ENCODE data around the gene RAB4B.
A peak's percentile ranks its signal among the peaks of the same experiment; 100 is the strongest.
"Not testable (repeated sequence)": the region's sequence is repeated elsewhere in the genome, so short reads cannot be mapped to it uniquely, and the experiment has no call there.

The RAB4B gene, protein sequence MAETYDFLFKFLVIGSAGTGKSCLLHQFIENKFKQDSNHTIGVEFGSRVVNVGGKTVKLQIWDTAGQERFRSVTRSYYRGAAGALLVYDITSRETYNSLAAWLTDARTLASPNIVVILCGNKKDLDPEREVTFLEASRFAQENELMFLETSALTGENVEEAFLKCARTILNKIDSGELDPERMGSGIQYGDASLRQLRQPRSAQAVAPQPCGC

DNA sequence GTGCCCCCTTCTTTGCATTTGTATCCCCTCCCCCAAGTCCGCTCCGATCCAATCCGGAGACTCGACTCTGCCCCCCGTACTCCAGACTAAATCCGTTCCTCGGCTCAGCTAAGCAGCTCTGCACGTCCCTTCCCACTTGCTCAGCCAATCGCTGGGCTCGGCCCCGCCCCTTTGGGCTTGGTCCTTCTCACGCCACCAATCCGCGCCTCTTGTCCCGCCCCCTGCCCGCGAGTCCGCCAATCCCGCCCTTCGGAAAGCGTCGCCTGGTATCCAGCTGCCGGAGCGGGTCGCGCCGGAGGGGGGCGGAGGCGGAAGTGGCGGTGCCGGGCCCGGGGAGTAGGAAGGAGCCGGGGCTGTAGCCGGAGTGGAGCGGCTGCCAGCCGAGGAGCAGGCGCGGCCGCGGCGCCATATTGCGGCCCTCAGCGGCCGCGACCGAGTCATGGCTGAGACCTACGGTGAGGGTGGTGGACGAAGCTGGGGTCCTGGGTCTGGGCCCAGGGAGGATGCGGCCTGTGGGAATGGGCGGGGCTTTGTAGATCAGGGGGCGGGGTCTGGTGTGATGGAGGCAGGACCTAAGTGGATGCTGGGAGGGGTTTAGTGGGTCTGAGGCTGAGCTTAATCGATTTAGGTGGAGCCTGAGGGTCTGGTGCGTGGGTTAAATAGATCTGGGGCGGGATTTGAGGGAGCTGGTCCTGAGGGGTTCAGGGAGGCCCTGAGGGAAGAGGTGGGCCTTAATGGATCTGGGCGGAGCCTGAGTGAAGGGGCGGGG is at the start of gene RAB4B:
Gene RAB4B (plus strand): TSS at position 311 of the 769 bp plus-strand sequence. CDS start 129 bp downstream, at position 440.
- DNase-seq (ENCODE audit: low read depth) = peak; percentile 100

DNA sequence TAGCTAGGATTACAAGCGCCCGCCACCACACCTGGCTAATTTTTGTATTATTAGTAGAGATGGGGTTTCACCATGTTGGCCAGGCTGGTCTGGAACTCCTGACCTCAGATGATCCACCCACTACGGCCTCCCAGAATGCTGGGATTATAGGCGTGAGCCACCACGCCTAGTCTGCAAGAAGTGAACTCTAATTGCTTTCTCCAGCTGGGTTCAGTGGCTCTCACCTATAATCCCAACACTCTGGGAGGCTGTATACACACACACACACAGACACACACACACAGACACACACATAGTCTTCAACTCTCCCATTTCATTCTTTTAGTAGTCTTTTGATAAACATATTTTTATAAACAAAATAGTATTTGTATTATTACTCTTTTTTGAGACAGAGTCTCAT is 48.0 kb upstream of the RAB4B start:
- not testable (repeated sequence) for DNase-seq (ENCODE audit: low read depth)

DNA sequence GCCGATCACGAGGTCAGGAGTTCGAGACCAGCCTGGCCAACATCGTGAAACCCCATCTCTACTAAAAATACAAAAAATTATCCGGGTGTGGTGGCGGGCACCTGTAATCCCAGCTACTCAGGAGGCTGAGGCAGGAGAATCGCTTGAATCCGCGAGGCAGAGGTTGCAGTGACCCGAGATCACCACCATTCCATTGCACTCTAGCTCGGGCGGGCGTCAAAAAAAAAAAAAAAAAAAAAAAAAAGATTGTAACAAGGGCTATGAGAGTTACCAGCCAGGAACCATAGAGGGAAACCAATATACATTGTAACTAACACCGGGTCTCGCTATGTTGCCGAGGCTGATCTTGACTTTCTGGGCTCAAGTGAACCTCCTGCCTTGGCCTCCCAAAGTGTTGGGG is 45.7 kb upstream of the RAB4B start:
- not testable (repeated sequence) for DNase-seq (ENCODE audit: low read depth)

DNA sequence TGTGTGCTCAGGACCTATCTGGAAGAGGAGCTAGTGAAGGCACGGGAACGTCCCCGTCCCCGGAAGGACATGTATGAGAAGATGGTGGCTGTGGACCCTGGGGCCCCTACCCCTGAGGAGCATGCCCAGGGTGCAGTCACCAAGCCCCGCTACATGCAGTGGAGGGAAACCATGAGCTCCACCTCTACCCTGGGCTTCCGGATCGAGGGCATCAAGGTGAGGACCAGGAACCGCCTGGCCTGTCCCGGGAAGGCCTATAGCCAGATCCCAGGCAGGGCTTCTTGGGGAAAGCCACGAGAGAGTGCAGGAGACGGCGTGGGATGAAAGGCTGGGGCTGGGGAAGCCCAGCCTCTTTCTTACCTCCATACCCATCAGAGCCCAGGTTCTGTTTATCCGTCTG is 44.9 kb upstream of the RAB4B start:
- no peak for DNase-seq (ENCODE audit: low read depth)

DNA sequence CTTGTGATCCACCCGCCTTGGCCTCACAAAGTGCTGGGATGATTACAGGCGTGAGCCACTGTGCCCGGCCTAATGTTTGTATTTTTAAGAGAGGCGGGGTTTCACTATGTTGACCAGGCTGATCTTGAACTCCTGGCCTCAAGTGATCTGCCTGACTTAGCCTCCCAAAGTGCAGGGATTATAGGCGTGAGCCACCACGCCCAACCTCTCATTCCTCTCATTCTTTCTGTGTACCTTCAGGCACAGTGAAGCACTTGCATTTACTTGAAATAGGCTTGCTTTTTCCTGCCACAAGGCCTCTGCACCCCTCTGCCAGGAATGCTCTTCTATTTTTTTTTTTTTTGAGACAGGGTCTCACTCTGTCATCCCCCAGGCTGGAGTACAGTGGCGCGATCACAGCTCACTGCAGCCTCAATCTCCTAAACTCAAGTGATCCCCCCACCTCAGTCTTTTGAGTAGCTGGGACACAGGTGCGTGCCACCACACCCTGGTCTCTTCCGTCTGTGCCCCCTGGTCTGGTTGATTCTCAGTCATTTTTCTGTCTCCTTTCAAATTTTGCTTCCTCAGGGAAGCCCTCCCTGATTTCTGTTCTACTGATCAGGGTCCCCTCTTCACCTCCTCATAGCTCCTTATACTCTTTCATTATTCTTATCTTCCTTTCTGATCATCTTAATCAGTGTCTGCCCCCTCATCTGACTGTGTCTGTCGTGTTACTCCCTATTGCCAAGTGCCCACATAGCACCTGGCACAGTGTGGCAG is 42.9 kb upstream of the RAB4B start:
- DNase-seq (ENCODE audit: low read depth) = no peak

DNA sequence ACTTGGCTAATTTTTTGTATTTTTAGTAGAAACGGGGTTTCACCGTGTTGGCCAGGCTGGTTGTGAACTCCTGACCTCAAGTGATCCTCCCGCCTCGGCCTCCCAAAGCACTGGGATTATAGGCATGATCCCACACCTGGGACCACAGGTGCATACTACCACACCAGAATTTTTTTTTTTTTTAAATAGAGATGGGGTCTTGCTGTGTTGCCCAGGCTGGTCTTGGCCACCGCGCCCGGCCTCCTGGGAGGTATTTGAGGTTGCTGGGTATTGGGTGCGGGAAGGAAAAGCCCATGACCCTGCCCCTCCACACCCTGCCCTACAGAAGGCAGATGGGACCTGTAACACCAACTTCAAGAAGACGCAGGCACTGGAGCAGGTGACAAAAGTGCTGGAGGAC is 41.4 kb upstream of the RAB4B start:
- DNase-seq (ENCODE audit: low read depth) = no peak

DNA sequence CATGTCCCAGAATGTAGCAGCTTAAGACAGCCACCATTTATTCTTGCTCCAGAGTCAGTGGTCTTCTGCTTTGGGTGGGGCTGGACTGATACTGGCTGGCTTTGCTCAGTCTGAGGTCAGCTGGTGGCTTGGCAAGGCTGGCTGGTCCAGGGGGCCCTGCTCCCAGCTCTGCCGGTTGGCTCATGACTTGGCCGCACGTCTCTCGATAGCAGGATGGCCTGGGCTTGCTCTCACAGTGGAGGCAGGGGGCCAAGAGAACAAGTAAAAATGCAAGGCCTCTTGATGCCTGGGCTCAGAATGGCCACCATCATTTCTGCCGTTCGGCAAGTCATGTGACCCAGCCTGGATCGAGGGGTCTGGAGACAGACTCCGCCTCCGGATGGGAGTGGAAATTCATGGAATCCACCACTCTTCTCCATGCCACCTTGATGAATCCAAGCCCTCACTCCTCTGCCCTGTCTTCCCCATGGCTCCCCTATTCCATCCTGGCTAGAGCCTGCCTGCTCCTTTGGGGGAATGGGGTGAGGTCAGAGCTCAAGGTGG is 40.9 kb upstream of the RAB4B start:
- no peak for DNase-seq (ENCODE audit: low read depth)

DNA sequence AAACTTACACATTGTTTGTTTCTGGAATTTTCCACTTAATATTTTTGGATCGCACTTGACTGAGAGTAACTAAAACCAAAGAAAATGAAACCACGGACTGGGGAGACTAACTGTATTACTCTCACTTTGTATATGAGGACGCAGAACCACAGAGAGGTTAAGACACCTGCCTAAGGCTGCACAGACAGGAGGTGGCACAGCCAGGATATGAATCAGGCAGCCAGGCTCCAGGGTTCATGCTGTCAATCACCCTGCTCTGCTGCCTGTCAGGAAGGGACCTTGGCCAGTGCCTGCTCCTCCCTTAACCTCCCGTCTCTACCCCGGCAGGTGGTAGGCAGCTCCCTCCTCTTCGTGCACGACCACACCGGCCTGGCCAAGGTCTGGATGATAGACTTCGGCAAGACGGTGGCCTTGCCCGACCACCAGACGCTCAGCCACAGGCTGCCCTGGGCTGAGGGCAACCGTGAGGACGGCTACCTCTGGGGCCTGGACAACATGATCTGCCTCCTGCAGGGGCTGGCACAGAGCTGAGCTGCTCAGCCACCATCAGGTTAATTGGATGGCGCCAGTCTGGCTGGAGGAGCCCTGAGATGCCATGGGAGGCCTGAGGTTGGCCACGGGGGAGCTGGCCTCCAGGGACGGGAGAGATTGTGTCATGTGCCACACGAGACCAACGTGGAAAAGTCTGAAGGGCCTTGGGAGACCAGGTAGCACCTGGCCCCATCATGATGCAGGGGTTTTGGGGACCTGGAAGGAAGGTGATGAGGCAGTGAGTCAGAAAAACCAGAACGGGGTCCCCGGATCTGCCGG is 38.8 kb upstream of the RAB4B start:
- DNase-seq (ENCODE audit: low read depth) = no peak

DNA sequence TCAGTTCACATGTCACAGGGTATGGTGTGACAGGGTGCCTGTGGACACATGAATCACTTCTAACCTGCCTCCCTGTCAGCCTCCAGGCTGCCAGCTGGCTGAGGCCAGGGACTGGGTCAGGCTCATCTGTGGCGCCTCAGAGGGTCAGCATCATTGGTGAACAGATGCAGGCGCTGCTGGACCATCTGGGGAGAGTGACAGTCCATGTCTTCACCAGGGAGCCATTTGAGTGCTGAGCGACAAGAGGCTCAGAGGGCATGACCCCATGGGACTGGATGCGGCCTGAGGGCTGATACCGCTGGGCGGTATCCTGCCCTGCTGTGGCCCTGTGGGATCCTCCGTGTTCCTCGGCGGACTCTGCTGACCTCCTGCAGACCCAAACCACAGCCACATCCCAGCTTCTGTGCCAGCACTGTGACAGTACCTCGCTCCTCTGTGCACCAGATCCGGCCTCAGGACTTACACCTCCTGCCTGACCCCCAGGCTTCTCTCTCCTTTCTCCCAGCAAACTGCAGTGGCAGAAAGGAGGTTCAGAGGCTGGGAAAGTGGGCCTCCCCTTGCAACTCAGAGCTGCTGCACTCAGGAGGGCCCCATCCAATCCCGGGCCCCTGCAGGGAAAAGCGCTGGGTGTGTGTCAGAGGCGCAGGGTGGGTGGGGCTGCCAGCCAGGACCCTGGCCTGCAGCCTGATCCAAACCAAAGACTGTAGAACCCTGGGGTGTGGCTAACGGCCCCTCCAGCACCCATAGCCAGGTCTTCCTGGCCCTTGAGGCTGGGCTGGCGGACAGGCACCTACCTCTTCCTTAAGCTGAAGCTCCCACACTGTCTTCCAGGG is 38.0 kb upstream of the RAB4B start:
- no peak for DNase-seq (ENCODE audit: low read depth)

DNA sequence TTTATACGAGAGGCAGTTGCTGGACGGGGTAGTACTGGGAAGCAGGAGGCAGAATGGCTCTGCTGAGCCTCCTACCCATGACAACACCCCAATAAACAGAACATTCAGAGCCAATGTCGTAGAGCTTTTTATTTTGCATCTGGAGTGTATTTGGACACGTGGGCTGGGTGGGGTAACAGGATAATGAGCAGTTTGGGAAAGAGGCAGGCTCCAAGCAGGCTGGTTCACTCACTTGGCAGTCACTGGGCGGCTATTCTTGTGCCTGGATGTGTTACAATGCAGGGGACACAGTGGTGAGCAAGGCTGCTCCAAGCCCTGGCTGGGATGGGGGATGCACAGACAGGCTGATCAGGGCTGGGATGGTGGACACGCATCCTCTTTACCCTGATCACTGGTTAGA is 37.3 kb upstream of the RAB4B start:
- DNase-seq (ENCODE audit: low read depth) = no peak

DNA sequence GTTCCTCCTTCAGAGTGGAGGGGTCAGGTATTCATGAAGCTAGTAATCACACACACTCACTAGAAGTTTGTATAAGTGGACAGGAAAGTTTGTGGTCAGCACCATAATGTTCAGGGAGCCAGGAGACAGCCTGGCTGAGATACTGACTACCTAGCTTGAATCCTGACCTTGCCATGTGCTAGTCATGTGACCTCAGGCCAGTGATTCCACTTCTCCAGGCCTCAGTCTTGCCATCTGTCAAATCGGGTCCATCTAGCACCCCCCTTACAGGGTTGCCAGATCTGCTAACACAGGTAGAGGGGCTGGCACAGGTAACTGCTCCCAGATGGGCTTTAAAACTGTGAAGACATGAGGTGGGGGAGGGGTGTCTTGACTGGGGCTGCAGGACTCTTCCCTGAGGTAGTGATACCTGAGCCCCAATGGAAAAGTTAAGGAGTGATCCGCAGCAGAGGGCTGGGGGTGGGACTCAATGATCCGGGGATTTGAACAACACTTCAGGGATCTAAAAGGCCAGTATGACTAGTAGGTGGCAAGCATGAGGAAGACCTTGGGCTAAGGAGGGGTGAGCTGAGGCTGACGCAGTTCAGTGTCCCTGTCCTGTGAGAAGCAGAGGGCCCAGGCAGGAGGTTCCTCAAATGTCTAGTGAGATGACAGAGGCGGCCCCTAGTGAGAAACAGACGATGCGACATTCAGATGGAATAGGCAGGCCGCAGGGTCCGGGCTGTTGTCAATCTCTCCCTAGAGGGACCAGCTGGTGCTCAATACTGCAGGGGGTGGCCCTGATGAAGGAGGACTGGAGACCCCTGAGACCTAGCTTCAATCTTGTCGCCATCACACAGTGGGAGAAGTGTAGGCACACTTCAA is 36.3 kb upstream of the RAB4B start:
- no peak for DNase-seq (ENCODE audit: low read depth)

DNA sequence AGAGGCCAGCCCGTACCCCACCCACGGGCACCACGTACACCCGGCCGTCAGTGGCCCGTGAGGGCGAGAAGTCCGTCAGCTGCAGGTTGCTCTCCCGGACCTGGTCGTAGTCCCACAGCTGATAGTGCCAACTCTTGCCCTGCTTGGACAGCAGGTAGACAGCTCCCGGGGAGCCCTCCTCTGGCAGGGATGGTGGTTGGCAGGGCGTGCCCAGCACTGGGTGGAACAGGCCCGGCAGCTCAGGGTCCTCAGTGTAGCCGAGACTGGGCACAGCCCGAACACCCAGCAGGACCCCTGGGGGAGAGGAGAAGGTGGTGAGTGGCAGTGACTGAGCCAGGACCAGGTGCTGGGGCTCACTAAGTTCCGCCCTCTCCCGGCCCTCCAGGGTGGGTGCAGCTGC is 35.6 kb upstream of the RAB4B start:
- DNase-seq (ENCODE audit: low read depth) = no peak

DNA sequence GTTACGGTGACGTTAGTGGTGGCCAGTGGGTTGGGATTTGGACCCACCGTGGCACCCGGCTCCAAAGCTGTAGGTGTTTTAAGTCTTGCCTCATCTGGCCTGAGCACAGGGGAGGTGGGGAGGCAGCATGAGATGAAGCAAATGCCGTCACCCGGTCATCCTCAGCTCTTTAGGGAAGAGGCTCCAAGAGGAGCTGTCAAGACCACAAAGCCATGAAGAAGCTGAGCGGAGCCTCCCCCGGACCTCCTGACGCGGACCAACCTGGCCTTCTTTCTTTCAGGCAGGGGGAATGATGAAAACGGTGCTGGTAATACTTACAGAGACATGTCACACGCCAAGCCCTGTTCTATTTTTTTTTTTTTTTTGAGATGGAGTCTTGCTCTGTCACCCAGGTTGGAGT is 35.2 kb upstream of the RAB4B start:
- DNase-seq (ENCODE audit: low read depth) = no peak

DNA sequence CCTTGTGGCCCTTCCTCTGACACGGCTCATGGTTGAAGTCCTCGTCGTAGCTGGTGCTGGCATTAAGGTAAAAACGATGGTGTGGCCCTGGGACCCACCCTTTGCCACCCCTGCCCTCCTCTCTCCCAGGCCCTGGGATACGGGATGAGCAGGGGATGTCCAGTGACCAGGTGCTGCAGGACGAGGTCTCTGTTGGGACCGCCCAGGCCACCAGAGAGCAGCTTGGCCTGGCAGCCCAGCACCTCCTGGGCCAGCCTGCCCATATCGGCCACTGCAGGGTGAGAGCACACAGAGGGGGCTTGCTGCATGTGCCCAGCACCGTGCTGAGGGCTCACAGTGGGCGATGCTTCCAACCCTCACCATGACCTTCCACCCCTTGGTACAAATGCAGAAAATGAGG is 34.1 kb upstream of the RAB4B start:
- DNase-seq (ENCODE audit: low read depth) = no peak

DNA sequence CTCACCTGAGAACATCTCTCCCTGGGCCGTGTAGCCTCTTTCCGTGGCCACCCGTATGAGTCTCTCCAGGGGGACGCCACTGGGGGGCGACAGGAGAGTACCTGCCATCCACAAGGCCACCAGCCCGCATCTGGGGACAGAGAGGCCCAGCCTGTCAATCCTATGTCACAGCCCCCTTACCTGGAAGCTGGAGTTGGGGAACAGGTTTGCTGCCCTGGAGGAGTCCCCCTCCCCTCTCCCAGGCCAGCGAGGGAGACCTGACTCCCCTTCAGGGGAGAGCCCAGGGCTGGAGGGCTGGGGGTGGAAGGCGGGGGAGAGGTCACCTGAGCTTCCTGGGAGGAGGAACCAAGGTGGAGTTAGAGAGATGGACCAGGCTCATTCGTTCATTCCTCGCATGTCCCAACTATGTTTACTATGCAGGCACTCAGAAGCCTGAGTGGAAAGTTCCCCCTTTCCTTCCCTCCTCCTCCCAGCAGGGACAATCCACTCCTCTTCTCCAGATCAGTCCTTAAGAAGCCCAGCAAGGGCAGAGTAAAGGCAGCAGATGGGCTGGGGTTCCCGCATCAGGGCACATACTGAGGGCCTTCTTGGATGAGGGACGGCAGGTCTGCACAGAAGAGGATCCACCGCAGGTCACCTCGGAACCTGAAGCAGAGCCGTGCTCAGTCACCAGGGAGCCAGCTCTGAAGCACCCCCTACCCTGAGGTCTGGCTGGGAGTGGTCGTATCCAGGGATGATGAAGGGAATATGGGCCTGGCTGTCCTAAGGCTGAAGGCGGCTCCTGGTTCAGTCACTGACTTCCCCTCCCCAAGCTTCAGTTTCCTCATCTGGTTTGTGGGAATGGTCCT is 33.3 kb upstream of the RAB4B start:
- DNase-seq (ENCODE audit: low read depth) = no peak

DNA sequence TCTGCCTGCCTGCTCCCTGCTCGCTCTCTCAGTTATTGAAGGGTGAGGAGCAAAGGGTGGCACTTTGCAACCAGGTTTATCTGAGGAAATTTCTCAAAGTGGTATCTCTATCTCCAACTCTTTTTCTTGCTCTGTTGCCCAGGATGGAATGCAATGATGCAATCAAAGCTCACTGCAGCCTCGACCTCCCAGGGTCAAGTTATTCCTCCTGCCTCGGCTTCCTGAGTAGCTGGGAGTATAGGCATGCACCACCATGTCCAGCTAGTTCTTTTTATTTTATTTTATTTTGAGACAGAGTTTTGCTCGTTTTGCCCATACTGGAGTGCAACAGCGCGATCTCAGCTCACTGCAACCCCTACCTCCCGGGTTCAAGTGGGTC is 32.7 kb upstream of the RAB4B start:
- DNase-seq (ENCODE audit: low read depth) = no peak

DNA sequence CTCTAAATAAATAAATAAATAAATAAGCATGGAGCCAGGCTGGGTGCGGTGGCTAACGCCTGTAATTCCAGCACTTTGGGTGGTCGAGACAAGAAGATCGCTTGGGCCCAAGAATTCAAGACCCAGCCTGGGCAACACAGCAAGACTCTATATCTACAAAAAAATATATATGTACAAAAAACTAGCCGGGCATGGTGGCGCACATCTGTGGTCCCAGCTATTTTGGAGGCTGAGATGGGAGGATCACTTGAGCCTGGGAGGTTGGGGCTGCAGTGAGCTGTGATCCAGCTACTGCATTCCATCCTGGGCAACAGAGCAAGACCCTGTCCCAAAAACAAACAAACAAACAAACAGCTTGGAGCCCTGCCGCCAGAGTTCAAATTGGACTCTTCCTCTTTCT is 30.5 kb upstream of the RAB4B start:
- DNase-seq (ENCODE audit: low read depth) = no peak

DNA sequence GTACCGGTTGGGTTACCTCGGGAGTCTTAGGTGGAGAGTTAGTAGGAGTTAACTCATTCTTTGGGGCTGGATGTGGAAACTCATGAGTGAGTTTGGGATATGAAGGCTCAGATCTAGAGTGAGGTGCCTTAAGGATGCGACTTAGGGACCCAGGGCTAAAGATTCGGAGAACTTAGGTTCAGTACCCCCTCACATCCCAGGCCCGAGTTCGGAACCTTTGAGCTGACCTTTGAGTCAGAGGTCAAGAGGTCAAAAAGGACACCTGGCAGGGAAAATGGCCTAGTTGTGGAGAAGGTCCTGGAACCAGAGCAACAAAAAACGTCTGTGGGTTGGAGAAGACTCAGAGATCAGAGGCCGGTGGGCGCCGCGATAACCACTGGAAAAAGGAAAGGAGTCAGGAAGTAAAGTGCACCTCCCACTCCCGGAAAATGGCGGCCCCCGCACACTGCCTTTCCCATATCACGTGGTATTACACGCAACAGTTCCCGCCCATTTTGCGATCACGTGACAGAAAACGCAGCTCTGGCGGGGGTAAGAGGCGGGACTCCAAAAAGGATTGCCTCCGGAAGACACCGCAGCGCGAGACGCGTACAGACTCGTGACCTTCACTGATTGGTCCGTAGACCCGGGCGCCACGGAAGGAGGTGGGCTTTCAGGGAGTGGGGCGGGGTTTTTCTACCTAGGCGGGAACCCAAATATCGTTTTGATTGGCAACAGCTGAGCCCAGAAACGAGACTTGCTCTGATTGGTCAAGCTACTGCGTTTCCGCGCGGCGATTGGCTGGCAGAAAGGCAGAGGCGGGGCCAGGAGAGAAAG is 27.8 kb upstream of the RAB4B start, which contains the start of gene ACTMAP:
Gene ACTMAP (minus strand): TSS at position 420 of the 816 bp plus-strand sequence. CDS start 674 bp downstream, outside the sequence.
- DNase-seq (ENCODE audit: low read depth) = peak; percentile 100
